WTC11 (cell line): ENCODE measurements around the gene WDR7. TPM values are rescaled to one million over a fixed set of nuclear protein-coding genes. Genes with fewer than 3 reads are reported as not detected.

Experiments used
- ATAC-seq: fragments of 200-7000 bp; cut with Tn5 transposase; 2 replicates; pipeline ENCODE4 v1.10.0; 2021; ENCODE audit warnings: mild to moderate bottlenecking, moderate library complexity
- CTCF ChIA-PET: fragments of 300-600 bp; sonication (Branson Sonifier 250); formaldehyde crosslinking; loops from one replicate; lab custom pipeline; 2021; ENCODE audit warnings: antibody characterized with exemption; lab: Charles Lee
- POLR2A ChIA-PET: fragments of 350-600 bp; sonication (Branson Sonifier 250); formaldehyde crosslinking; loops from one replicate; lab custom pipeline; 2021; ENCODE audit warnings: antibody characterized with exemption; lab: Charles Lee
- DNase-seq: peaks from one replicate; pipeline ENCODE4 v3.0.0; 2021; ENCODE audit warnings: low spot score
- H3K27ac Mint-ChIP-seq: 2 replicates; pipeline ENCODE4 v1.8.0; 2021; ENCODE audit warnings: mixed read lengths
- H3K27me3 Mint-ChIP-seq: 2 replicates; pipeline ENCODE4 v1.8.0; 2021; ENCODE audit warnings: low read depth, mild to moderate bottlenecking, moderate library complexity, mixed read lengths
- H3K36me3 Mint-ChIP-seq: 2 replicates; pipeline ENCODE4 v1.8.0; 2021; ENCODE audit warnings: mixed read lengths
- H3K4me1 Mint-ChIP-seq: 2 replicates; pipeline ENCODE4 v1.8.0; 2022; ENCODE audit warnings: mixed read lengths
- H3K4me3 Mint-ChIP-seq: 2 replicates; pipeline ENCODE4 v1.8.0; 2021; ENCODE audit warnings: mild to moderate bottlenecking, moderate library complexity, mixed read lengths
- H3K9me3 Mint-ChIP-seq: 2 replicates; pipeline ENCODE4 v1.8.0; 2021; ENCODE audit warnings: mixed read lengths
- ARID4B ChIP-seq: sonication (generic); formaldehyde crosslinking; IDR thresholded peaks from 2 replicates; pipeline ENCODE4 v1.8.0; 2023; ENCODE audit warnings: missing genetic modification reagents, mild to moderate bottlenecking, borderline replicate concordance
- ATF1 ChIP-seq: sonication (generic); formaldehyde crosslinking; IDR thresholded peaks from 2 replicates; pipeline ENCODE4 v1.8.1; 2023; ENCODE audit warnings: mild to moderate bottlenecking, moderate library complexity, missing genetic modification reagents
- CBFB ChIP-seq: sonication (generic); formaldehyde crosslinking; IDR thresholded peaks from 2 replicates; pipeline ENCODE4 v1.8.1; 2022; ENCODE audit warnings: mild to moderate bottlenecking, low read depth, missing genetic modification reagents
- EMX1 ChIP-seq: fragments of 250-450 bp; sonication (Bioruptor Pico); IDR thresholded peaks from 2 replicates; pipeline ENCODE4 v1.8.0; 2021; ENCODE audit warnings: mild to moderate bottlenecking
- ETV6 ChIP-seq: sonication (generic); formaldehyde crosslinking; IDR thresholded peaks from 2 replicates; pipeline ENCODE4 v1.8.1; 2022; ENCODE audit warnings: mild to moderate bottlenecking, missing genetic modification reagents
- OVOL2 ChIP-seq: fragments of 250-450 bp; sonication (Bioruptor Pico); IDR thresholded peaks from 2 replicates; pipeline ENCODE4 v1.9.0; 2021; ENCODE audit warnings: mild to moderate bottlenecking, borderline replicate concordance
- PRRX2 ChIP-seq: fragments of 250-450 bp; sonication (Bioruptor Pico); IDR thresholded peaks from 2 replicates; pipeline ENCODE4 v1.8.0; 2021; ENCODE audit warnings: mild to moderate bottlenecking
- SMAD3 ChIP-seq: sonication (generic); formaldehyde crosslinking; IDR thresholded peaks from 2 replicates; pipeline ENCODE4 v1.8.0; 2022; ENCODE audit warnings: missing genetic modification reagents, mild to moderate bottlenecking, borderline replicate concordance
- STAT6 ChIP-seq: sonication (generic); formaldehyde crosslinking; conservative IDR thresholded peaks from 2 replicates; pipeline ENCODE4 v1.8.1; 2023; ENCODE audit warnings: mild to moderate bottlenecking, low read depth, missing genetic modification reagents, moderate library complexity
- ZBTB21 ChIP-seq: sonication (generic); formaldehyde crosslinking; IDR thresholded peaks from 2 replicates; pipeline ENCODE4 v1.8.1; 2023; ENCODE audit warnings: mild to moderate bottlenecking, missing genetic modification reagents, borderline replicate concordance
- ZNF138 ChIP-seq: sonication (generic); formaldehyde crosslinking; conservative IDR thresholded peaks from 2 replicates; pipeline ENCODE4 v1.8.1; 2022; ENCODE audit warnings: mild to moderate bottlenecking, moderate library complexity, missing genetic modification reagents
- ZNF232 ChIP-seq: sonication (generic); formaldehyde crosslinking; IDR thresholded peaks from 2 replicates; pipeline ENCODE4 v1.8.0; 2022; ENCODE audit warnings: mild to moderate bottlenecking, missing genetic modification reagents
- ZNF317 ChIP-seq: sonication (generic); formaldehyde crosslinking; IDR thresholded peaks from 2 replicates; pipeline ENCODE4 v1.8.1; 2023; ENCODE audit warnings: low read depth, mild to moderate bottlenecking, moderate library complexity, missing genetic modification reagents, borderline replicate concordance
- total RNA-seq: library from RNA; stranded (reverse); gene quantifications from 3 replicates; pipeline ENCODE4 v1.2.3, GENCODE V29; 2021
- TF ChIP-seq, protein P1 (sequence below): fragments of 250-450 bp; sonication (Bioruptor Pico); conservative IDR thresholded peaks from 2 replicates; pipeline ENCODE4 v1.9.0; 2021; ENCODE audit warnings: mild to moderate bottlenecking
- TF ChIP-seq, protein P2 (sequence below): sonication (generic); formaldehyde crosslinking; IDR thresholded peaks from 2 replicates; pipeline ENCODE4 v1.8.0; 2022; ENCODE audit warnings: mild to moderate bottlenecking, missing genetic modification reagents

Gene WDR7
- total RNA-seq, 1 experiment from 2014 or later, result 12.2 TPM

DNA sequence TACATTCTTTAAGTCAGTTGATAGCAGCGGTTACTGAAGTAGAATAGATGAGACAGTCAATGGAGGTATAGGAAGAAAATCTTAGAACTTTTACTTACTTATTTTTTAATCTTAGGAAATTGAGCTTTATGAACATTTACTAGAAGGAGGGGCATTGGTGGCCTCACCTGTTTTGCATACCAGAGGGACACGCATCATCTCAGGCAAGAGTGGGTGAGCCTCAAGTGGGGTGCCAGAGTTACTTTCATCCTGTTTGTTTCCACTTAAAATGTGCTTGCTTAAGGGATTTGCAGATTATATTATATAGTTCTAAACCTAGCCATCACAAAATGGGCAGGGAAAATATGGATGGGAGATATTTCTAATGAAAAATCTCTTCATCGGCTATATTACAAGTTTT lies 61.6 kb downstream of the WDR7 start:
- ChIA-PET POLR2A (no interaction called here), CTCF (interaction anchor here (1.4 kb wide), 1 partner anchor 10 kb away, joined by 5 read pairs; no protein-coding TSS in a partner anchor)
- Mint-ChIP-seq H3K36me3 (no peaks in the 10 kb centered on the region), H3K27ac (no peak overlapping the region), H3K9me3 (no peaks in the 10 kb centered on the region), H3K4me1 (peaks cover 12% of the 10 kb centered on the region), H3K27me3 (no peaks in the 10 kb centered on the region), H3K4me3 (no peak overlapping the region)
- DNase-seq (no peak), ATAC-seq (no peak)
- TF ChIP-seq, protein P1, sequence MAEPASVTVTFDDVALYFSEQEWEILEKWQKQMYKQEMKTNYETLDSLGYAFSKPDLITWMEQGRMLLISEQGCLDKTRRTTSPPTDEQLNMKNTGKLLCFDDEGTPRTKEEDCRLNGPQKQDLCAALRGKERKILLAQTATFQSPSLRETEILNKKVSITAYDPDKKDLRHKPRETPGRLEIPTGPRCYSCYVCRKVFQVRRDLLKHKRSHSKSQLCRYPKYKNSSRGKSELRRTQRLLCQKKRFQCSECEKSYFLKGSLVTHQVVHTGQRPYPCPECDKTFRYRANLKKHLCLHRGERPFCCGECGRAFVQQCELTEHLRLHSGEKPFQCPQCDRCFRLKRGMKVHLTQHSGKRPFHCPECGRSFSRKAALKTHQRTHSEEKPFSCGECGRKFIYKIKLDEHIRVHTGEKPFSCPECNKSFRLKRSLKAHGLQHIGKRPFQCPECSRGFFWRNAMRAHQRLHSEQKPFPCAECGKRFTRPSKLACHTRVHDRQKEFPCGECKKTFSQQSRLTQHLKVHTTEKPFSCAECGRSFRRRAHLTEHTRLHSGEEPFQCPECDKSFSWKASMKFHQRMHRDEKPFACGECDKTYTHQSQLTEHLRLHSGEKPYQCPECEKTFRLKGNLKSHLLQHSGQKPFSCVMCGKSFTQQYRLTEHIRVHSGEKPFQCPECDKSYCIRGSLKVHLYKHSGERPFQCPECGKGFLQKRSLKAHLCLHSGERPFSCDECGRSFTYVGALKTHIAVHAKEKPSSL (CRISPR knock-in tag), result no peak
- TF ChIP-seq ZNF317 (no peak), ZBTB21 (no peak), ARID4B (CRISPR knock-in tag) (no peak), ZNF232 (CRISPR knock-in tag) (no peak), ATF1 (no peak), STAT6 (CRISPR knock-in tag) (no peak), PRRX2 (CRISPR knock-in tag) (no peak), SMAD3 (CRISPR knock-in tag) (no peak), CBFB (CRISPR knock-in tag) (no peak)
- TF ChIP-seq, protein P2, sequence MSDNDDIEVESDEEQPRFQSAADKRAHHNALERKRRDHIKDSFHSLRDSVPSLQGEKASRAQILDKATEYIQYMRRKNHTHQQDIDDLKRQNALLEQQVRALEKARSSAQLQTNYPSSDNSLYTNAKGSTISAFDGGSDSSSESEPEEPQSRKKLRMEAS, result no peak

DNA sequence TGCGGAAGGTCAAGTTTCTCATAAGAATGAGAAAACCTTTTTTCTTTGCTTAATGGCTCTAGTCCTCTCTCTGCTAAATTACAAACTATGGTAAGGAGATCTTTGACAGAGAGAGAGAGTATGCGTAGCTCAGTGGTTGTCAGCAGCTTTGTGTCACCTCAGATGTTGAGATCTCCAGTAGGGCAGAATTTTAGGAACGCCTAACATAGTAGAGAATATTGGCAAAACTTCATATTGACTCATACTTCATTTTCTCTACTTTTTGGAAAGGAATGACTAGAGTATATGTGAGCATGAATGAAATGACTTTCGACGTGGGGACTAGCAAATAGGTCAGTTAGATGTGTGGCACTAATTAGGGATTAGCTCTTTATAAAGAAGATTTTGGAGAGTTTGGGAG lies 64.0 kb downstream of the WDR7 start:
- Mint-ChIP-seq H3K27ac (no peak overlapping the region), H3K4me3 (no peak overlapping the region), H3K9me3 (no peaks in the 10 kb centered on the region), H3K27me3 (no peaks in the 10 kb centered on the region), H3K36me3 (no peaks in the 10 kb centered on the region), H3K4me1 (peaks cover 12% of the 10 kb centered on the region)
- ATAC-seq (no peak), DNase-seq (no peak)
- POLR2A ChIA-PET, result interaction anchor here (0.6 kb wide), 1 partner anchor 1187 kb away, joined by 3 read pairs; no protein-coding TSS in a partner anchor
- CTCF ChIA-PET, result no interaction called here
- TF ChIP-seq EMX1 (CRISPR knock-in tag), result no peak
- TF ChIP-seq OVOL2 (CRISPR knock-in tag), result no peak
- TF ChIP-seq ZNF138, result no peak
- TF ChIP-seq ETV6 (CRISPR knock-in tag), result no peak
